ENCODE results near the gene CDC42BPA. TPM values are rescaled to one million over a fixed set of nuclear protein-coding genes. Genes with fewer than 3 reads are reported as not detected.

The CDC42BPA gene
- total RNA-seq, 4 donors from 2014 or later: 47.0 to 58.6 (median 54.8) TPM

GRCh38 chr1:226943156-226943555, 375.1 kb downstream of the CDC42BPA start:
- Histone ChIP-seq H3K4me3 (no peak overlapping the region), H3K4me1 (peaks cover 0 to 72% (median 25%) of the 10 kb centered on the region in 4 donors), H3K27me3 (no peaks in the 10 kb centered on the region), H3K9me3 (no peaks in the 10 kb centered on the region), H3K27ac (no peak overlapping the region), H3K36me3 (peaks cover 0 to 5% (median 0%) of the 10 kb centered on the region in 3 donors)
- 61 to 67% methylated on average over 5 of the region's 5 CpGs for WGBS, 2 donors
- DNase-seq (ENCODE audit: low spot score in 2 of 2): no peak
- TF ChIP-seq POLR2A (IDR thresholded peaks at IDR 0.05): no peak
- TF ChIP-seq, protein P1, sequence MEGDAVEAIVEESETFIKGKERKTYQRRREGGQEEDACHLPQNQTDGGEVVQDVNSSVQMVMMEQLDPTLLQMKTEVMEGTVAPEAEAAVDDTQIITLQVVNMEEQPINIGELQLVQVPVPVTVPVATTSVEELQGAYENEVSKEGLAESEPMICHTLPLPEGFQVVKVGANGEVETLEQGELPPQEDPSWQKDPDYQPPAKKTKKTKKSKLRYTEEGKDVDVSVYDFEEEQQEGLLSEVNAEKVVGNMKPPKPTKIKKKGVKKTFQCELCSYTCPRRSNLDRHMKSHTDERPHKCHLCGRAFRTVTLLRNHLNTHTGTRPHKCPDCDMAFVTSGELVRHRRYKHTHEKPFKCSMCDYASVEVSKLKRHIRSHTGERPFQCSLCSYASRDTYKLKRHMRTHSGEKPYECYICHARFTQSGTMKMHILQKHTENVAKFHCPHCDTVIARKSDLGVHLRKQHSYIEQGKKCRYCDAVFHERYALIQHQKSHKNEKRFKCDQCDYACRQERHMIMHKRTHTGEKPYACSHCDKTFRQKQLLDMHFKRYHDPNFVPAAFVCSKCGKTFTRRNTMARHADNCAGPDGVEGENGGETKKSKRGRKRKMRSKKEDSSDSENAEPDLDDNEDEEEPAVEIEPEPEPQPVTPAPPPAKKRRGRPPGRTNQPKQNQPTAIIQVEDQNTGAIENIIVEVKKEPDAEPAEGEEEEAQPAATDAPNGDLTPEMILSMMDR (IDR thresholded peaks at IDR 0.05): no peak
- TF ChIP-seq EP300 (IDR thresholded peaks at IDR 0.05): no peak

- Histone ChIP-seq H3K9me3 (no peaks in the 10 kb centered on the region), H3K27me3 (no peaks in the 10 kb centered on the region), H3K36me3 (no peaks in the 10 kb centered on the region), H3K4me3 (no peak overlapping the region), H3K27ac (peak overlapping the region in 1 of 4 donors; percentile 37), H3K4me1 (peaks cover 0 to 72% (median 26%) of the 10 kb centered on the region in 4 donors)
- WGBS, 2 donors: 65 to 82% methylated on average over 3 of the region's 3 CpGs
- no peak for TF ChIP-seq EP300 (IDR thresholded peaks at IDR 0.05)
- no peak for DNase-seq (ENCODE audit: low spot score in 2 of 2)
Measured at GRCh38 chr1:226942392-226942791, 375.9 kb downstream of the CDC42BPA start.

DNA sequence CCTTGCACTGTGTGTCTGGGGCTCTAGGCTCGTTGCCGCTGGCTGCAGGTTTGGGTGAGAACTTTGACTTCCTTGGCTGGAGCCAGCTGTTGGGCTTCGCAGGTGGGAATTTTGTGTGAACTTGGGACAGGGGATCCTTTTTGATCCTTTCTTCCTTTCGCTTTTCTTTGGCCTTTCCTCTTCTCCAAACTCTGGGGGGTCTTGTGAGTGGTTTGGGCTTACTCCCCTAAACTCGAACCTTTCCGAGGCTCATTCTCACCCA, 377.6 kb downstream of the CDC42BPA start:
- TF ChIP-seq POLR2A (IDR thresholded peaks at IDR 0.05) (no peak), EP300 (IDR thresholded peaks at IDR 0.05) (no peak)
- TF ChIP-seq, protein P1 (IDR thresholded peaks at IDR 0.05): no peak
- Histone ChIP-seq H3K4me1 (peaks cover 0 to 60% (median 26%) of the 10 kb centered on the region in 4 donors), H3K27me3 (no peaks in the 10 kb centered on the region), H3K9me3 (no peaks in the 10 kb centered on the region), H3K27ac (peak overlapping the region in 3 of 4 donors; percentile 44 to 96 (median 91)), H3K4me3 (peak overlapping the region; percentile 77 to 94 (median 94)), H3K36me3 (no peaks in the 10 kb centered on the region)
- 37 to 40% methylated on average over 6 of the region's 6 CpGs for WGBS, 2 donors
- no peak for DNase-seq (ENCODE audit: low spot score in 2 of 2)

- Histone ChIP-seq H3K9me3 (peaks cover 0 to 4% (median 0%) of the 10 kb centered on the region in 4 donors), H3K4me1 (peaks cover 0 to 55% (median 25%) of the 10 kb centered on the region in 4 donors), H3K27me3 (no peaks in the 10 kb centered on the region), H3K4me3 (peak within 1 kb of the TSS; percentile 77 to 94 (median 94)), H3K27ac (peak within 1 kb of the TSS; percentile 91 to 99 (median 94)), H3K36me3 (no peaks in the 10 kb centered on the region)
- DNase-seq (ENCODE audit: low spot score in 2 of 2): peak; percentile 95 to 98
- 0% methylated on average over 12 to 45 of the region's 73 CpGs for WGBS, 2 donors
- TF ChIP-seq EP300 (IDR thresholded peaks at IDR 0.05) (peak in 1 of 2 donors; percentile 37), POLR2A (IDR thresholded peaks at IDR 0.05) (peak; percentile 14 to 65)
- TF ChIP-seq, protein P1 (IDR thresholded peaks at IDR 0.05): peak in 2 of 5 experiments; percentile 46 to 58
Measured at GRCh38 chr1:226940029-226940805, 378.1 kb downstream of the CDC42BPA start, which contains the start of gene COQ8A. COQ8A (plus strand) TSS chr1:226940294; CDS start chr1:226961386, 21,092 bp downstream.

Small RNA genes lying within 50 kb of the gene (small RNA-seq; reads per million reads assigned to genes)
- gene AL353689.1: not detected

Other genes with a start within 250 kb of the CDC42BPA start
- 10 to 100 TPM in 2 of 4 donors, 1 to 10 TPM in 2; 8.4 to 15.3 (median 11.6) TPM for gene ZNF678, start 245.1 kb upstream of the CDC42BPA start, total RNA-seq